H1 (cell line): Measurements from ENCODE around the gene STXBP5L. TPM values are rescaled to one million over a fixed set of nuclear protein-coding genes. Genes with fewer than 3 reads are reported as not detected.

ENCODE experiments used
- CHD1 ChIP-seq: IDR thresholded peaks from 2 replicates; pipeline ENCODE4 v1.6.1; 2012; ENCODE audit warnings: low read depth, low read length, improper control_type of control experiment
- SAP30 ChIP-seq: fragments of 300-600 bp; sonication (generic); IDR thresholded peaks from 2 replicates; pipeline ENCODE4 v1.7.1; 2012; ENCODE audit warnings: low read length, moderate library complexity, mild to moderate bottlenecking, inconsistent platforms; ENCODE audit not compliant: insufficient read depth, insufficient replicate concordance
- polyA plus RNA-seq, 7 experiments: library from polyadenylated mRNA; depleted of rRNA in 3 of 7; stranded (reverse) in 5 of 7; unstranded in 2 of 7; fragments of >200 nt in 5 of 7; fragments of 200-250 nt in 2 of 7; gene quantifications; 1 replicate in 5 of 7; 2 replicates in 1 of 7; 4 replicates in 1 of 7; pipeline versions ENCODE4 v1.2.1 to v1.2.3, GENCODE V29; 2011 to 2013; ENCODE audit warnings: missing spikeins in 2 of 7, mixed read lengths in 2 of 7
- total RNA-seq: library from RNA; stranded (reverse); fragmentation: NEBNext Ultra II Directional; extraction: Animal tissue kit (Norgen Biotek cat#: 25700); gene quantifications from 2 replicates; pipeline ENCODE4 v1.2.1, GENCODE V29; 2021

Gene STXBP5L
- total and polyA plus RNA-seq, 2 of the 8 experiments (the other 6 are each of a cell fraction or from before 2014, with no cell fraction given), result 2.0 to 6.0 TPM

DNA sequence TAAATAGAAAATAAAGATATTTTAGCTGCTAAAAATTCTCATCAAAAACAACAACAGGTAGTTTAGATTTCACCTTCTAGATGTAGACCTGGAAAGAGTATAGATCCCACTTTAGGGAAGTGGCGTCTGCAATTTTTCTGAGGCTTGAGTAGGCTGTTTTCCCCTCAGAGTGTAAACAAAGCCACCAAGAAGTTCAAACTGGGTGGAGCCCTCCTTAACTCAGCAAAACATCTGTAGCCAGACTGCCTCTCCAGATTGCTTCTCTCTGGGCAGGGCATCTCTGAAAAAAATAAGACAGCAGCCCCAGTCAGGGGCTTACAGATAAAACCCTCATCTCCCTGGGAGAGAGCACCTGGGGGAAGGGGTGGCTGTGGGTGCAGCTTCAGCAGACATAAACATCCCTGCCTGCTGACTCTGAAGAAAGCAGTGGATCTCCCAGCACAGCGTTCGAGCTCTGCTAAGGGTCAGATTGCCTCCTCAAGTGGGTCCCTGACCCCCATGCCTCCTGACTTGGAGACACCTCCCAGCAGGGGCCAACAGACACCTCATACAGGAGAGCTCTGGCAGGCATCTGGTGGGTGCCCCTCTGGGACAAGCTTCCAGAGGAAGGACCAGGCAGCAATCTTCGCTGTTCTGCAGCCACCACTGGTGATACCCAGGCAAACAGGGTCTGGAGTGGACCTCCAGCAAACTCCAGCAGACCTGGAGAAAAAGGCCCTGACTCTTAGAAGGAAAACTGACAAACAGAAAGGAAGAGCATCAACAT is 259.6 kb downstream of the STXBP5L start (continued):
- TF ChIP-seq SAP30 (no peak), CHD1 (no peak)
